NCI-H748 (cell line): ENCODE results near the gene CREB3L1.
A peak's percentile ranks its signal among the peaks of the same experiment; 100 is the strongest.
"Not testable (repeated sequence)": the region's sequence is repeated elsewhere in the genome, so short reads cannot be mapped to it uniquely, and the experiment has no call there.

Experiments
- DNase-seq: peaks from one replicate; lab custom pipeline; 2025; ENCODE audit not compliant: unreplicated experiment; lab: John Stamatoyannopoulos, UW

The CREB3L1 gene

GRCh38 chr11:46248289-46249102 lies 29.0 kb upstream of the CREB3L1 start:
- no peak for DNase-seq

- no peak for DNase-seq
Observed at GRCh38 chr11:46249103-46249937, 28.1 kb upstream of the CREB3L1 start.

- no peak for DNase-seq
Observed at GRCh38 chr11:46249938-46250744, 27.3 kb upstream of the CREB3L1 start.

GRCh38 chr11:46250745-46251052 lies 26.8 kb upstream of the CREB3L1 start:
- DNase-seq = no peak

GRCh38 chr11:46251954-46252353 lies 25.5 kb upstream of the CREB3L1 start:
- DNase-seq = no peak

- peak; percentile 92 for DNase-seq
Observed at GRCh38 chr11:46252373-46252914, 25.0 kb upstream of the CREB3L1 start.

- no peak for DNase-seq
Observed at GRCh38 chr11:46253258-46254132, 24.0 kb upstream of the CREB3L1 start.

GRCh38 chr11:46254133-46254491 lies 23.4 kb upstream of the CREB3L1 start:
- DNase-seq = peak; percentile 44

GRCh38 chr11:46256540-46257001 lies 20.9 kb upstream of the CREB3L1 start:
- no peak for DNase-seq

GRCh38 chr11:46259347-46259746 lies 18.1 kb upstream of the CREB3L1 start:
- not testable (repeated sequence) for DNase-seq

- peak; percentile 96 for DNase-seq
Observed at GRCh38 chr11:46259971-46260560, 17.4 kb upstream of the CREB3L1 start.

- DNase-seq = no peak
Observed at GRCh38 chr11:46263120-46263519, 14.3 kb upstream of the CREB3L1 start.

- no peak for DNase-seq
Observed at GRCh38 chr11:46264030-46264429, 13.4 kb upstream of the CREB3L1 start.

GRCh38 chr11:46264976-46265375 lies 12.5 kb upstream of the CREB3L1 start:
- DNase-seq = no peak

- DNase-seq = no peak
Observed at GRCh38 chr11:46265764-46266163, 11.7 kb upstream of the CREB3L1 start.

- DNase-seq = no peak
Observed at GRCh38 chr11:46267930-46268329, 9.5 kb upstream of the CREB3L1 start.

GRCh38 chr11:46270684-46271083 lies 6.8 kb upstream of the CREB3L1 start:
- no peak for DNase-seq

- DNase-seq = no peak
Observed at GRCh38 chr11:46271407-46271806, 6.1 kb upstream of the CREB3L1 start.

GRCh38 chr11:46271875-46272815 lies 5.3 kb upstream of the CREB3L1 start:
- DNase-seq = no peak
